Epithelial cell of proximal tubule (primary cell): Measurements from ENCODE around the gene MRPS31. TPM values are rescaled to one million over a fixed set of nuclear protein-coding genes. Genes with fewer than 3 reads are reported as not detected.
A peak's percentile ranks its signal among the peaks of the same experiment; 100 is the strongest.

Experiments
- DNase-seq: peaks from one replicate; pipeline ENCODE4 v3.0.0-alpha.2; 2011; ENCODE audit warnings: low read depth
- H3K4me3 ChIP-seq: 2 replicates; pipeline ENCODE4 v1.5.1; 2011; ENCODE audit warnings: low read depth, mild to moderate bottlenecking, low read length
- total RNA-seq: library from RNA; depleted of rRNA; stranded (reverse); fragments of >200 nt; gene quantifications from 2 replicates; pipeline ENCODE4 v1.2.3, GENCODE V29; 2015
- TF ChIP-seq, protein P1 (sequence below): conservative IDR thresholded peaks from 2 replicates; pipeline ENCODE4 v1.5.1; 2012; ENCODE audit warnings: low read depth, mild to moderate bottlenecking, low read length

The MRPS31 gene
- total RNA-seq, 1 donor from 2014 or later, result 22.9 TPM

GRCh38 chr13:40682449-40683240 is 88.3 kb downstream of the MRPS31 start:
- H3K4me3 ChIP-seq, result no peak overlapping the region
- DNase-seq, result no peak
- TF ChIP-seq, protein P1, sequence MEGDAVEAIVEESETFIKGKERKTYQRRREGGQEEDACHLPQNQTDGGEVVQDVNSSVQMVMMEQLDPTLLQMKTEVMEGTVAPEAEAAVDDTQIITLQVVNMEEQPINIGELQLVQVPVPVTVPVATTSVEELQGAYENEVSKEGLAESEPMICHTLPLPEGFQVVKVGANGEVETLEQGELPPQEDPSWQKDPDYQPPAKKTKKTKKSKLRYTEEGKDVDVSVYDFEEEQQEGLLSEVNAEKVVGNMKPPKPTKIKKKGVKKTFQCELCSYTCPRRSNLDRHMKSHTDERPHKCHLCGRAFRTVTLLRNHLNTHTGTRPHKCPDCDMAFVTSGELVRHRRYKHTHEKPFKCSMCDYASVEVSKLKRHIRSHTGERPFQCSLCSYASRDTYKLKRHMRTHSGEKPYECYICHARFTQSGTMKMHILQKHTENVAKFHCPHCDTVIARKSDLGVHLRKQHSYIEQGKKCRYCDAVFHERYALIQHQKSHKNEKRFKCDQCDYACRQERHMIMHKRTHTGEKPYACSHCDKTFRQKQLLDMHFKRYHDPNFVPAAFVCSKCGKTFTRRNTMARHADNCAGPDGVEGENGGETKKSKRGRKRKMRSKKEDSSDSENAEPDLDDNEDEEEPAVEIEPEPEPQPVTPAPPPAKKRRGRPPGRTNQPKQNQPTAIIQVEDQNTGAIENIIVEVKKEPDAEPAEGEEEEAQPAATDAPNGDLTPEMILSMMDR, result peak; percentile 34

GRCh38 chr13:40681341-40682146 is 89.4 kb downstream of the MRPS31 start:
- H3K4me3 ChIP-seq, result no peak overlapping the region
- no peak for DNase-seq
- TF ChIP-seq, protein P1, result no peak

- H3K4me3 ChIP-seq, result no peak overlapping the region
- no peak for DNase-seq
- TF ChIP-seq, protein P1, result no peak
Measured at GRCh38 chr13:40680659-40681323, 90.2 kb downstream of the MRPS31 start.

GRCh38 chr13:40679480-40679985 is 91.5 kb downstream of the MRPS31 start:
- H3K4me3 ChIP-seq, result no peak overlapping the region
- DNase-seq, result no peak
- TF ChIP-seq, protein P1, result no peak

Other genes with a start within 250 kb of the MRPS31 start
- 4.3 and 6.3 TPM in 2 replicates for gene FOXO1, start 104.5 kb downstream of the MRPS31 start, total RNA-seq
- gene SLC25A15, start 18.4 kb upstream of the MRPS31 start, total RNA-seq, result 18.5 and 31.0 TPM in 2 replicates
- gene ELF1, start 248.1 kb upstream of the MRPS31 start, total RNA-seq, result 19.5 and 28.5 TPM in 2 replicates